ENCODE results near the gene GASK1B.

GASK1B gene

DNA sequence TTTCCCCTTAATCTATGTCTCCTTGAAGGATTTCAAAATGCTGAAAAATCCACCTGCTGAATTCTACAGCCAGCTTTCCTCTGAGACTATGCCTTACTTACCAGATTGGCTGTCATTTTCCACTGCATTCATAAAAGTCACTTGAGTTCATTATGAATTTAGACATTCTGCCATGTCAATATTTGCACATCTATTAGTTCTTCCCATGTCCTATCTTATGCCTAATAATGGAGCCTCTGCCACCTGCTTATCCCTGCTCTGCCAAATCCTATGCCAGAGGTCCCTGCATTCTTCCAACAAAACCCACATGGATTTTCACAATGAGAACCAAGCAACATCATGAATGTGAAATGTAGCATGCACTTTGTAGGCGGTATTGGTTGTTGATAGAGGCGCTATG is 42.6 kb downstream of the GASK1B start:
- TF ChIP-seq, protein P1, sequence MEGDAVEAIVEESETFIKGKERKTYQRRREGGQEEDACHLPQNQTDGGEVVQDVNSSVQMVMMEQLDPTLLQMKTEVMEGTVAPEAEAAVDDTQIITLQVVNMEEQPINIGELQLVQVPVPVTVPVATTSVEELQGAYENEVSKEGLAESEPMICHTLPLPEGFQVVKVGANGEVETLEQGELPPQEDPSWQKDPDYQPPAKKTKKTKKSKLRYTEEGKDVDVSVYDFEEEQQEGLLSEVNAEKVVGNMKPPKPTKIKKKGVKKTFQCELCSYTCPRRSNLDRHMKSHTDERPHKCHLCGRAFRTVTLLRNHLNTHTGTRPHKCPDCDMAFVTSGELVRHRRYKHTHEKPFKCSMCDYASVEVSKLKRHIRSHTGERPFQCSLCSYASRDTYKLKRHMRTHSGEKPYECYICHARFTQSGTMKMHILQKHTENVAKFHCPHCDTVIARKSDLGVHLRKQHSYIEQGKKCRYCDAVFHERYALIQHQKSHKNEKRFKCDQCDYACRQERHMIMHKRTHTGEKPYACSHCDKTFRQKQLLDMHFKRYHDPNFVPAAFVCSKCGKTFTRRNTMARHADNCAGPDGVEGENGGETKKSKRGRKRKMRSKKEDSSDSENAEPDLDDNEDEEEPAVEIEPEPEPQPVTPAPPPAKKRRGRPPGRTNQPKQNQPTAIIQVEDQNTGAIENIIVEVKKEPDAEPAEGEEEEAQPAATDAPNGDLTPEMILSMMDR (IDR thresholded peaks at IDR 0.05; ENCODE audit: poor library complexity, severe bottlenecking) = no peak
- no peaks in the 10 kb centered on the region for H3K4me1 ChIP-seq (ENCODE audit: insufficient read depth, poor library complexity, severe bottlenecking)
- no peaks in the 10 kb centered on the region for H3K9me3 ChIP-seq (ENCODE audit: severe bottlenecking)
- no peak overlapping the region for H3K27ac ChIP-seq (ENCODE audit: poor library complexity, severe bottlenecking)
- H3K36me3 ChIP-seq (ENCODE audit: low read depth) = no peaks in the 10 kb centered on the region
- no peaks in the 10 kb centered on the region for H3K27me3 ChIP-seq (ENCODE audit: insufficient read depth, poor library complexity, severe bottlenecking)
- H3K4me3 ChIP-seq (ENCODE audit: severe bottlenecking) = no peak overlapping the region
- no peak for ATAC-seq (ENCODE audit: low read depth)
- DNase-seq (ENCODE audit: low spot score) = no peak

DNA sequence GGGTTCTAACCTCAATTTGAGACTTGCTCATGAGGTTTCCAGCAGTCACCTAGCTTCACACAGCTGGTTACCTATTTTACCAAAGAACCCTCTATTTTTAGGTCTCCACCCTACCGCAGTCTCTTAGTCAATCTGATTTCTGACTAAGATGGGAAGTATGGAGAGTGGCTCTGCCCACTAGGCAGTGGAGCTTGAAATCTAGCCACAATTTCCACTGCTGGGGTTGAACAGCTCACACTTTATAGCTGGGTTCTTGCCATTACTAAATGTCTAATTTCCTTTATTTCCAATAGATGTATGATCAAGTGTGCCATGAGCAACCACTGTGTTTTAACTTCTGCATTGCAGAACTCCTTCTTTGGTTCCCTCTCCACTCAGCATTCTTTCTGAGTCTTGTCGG is 43.1 kb downstream of the GASK1B start:
- ATAC-seq (ENCODE audit: low read depth) = no peak
- Histone ChIP-seq H3K4me1 (ENCODE audit: insufficient read depth, poor library complexity, severe bottlenecking) (no peaks in the 10 kb centered on the region), H3K4me3 (ENCODE audit: severe bottlenecking) (no peak overlapping the region)

DNA sequence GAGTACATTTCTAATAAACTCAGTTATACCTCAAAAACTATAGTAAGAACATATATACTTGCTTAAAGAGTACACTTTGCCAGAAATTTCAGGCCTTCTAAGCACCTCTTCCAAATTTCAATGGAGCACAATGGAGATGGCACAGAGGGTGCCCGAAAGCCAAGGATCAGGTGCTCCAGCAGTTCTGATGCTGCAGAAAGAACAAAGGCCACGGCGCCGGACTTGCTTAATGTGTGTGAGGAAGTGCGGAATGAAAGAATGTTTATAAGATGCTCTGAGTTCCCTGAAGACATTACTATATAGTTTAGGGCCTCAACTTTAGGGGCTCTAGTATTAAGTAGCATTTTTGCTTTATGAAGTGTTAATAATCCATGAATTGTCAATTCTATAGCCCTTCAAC is 44.3 kb downstream of the GASK1B start:
- no peak overlapping the region for H3K27ac ChIP-seq (ENCODE audit: poor library complexity, severe bottlenecking)
- H3K4me1 ChIP-seq (ENCODE audit: insufficient read depth, poor library complexity, severe bottlenecking) = no peaks in the 10 kb centered on the region
- H3K27me3 ChIP-seq (ENCODE audit: insufficient read depth, poor library complexity, severe bottlenecking) = no peaks in the 10 kb centered on the region
- no peak overlapping the region for H3K4me3 ChIP-seq (ENCODE audit: severe bottlenecking)
- no peaks in the 10 kb centered on the region for H3K36me3 ChIP-seq (ENCODE audit: low read depth)
- no peak for ATAC-seq (ENCODE audit: low read depth)
- no peaks in the 10 kb centered on the region for H3K9me3 ChIP-seq (ENCODE audit: severe bottlenecking)
- TF ChIP-seq, protein P1 (IDR thresholded peaks at IDR 0.05; ENCODE audit: poor library complexity, severe bottlenecking) = no peak
- DNase-seq (ENCODE audit: low spot score) = no peak

More for the DNA sequence above, 43.1 kb downstream of the GASK1B start:
- Histone ChIP-seq H3K36me3 (ENCODE audit: low read depth) (no peaks in the 10 kb centered on the region), H3K27ac (ENCODE audit: poor library complexity, severe bottlenecking) (no peak overlapping the region), H3K9me3 (ENCODE audit: severe bottlenecking) (no peaks in the 10 kb centered on the region), H3K27me3 (ENCODE audit: insufficient read depth, poor library complexity, severe bottlenecking) (no peaks in the 10 kb centered on the region)
- DNase-seq (ENCODE audit: low spot score) = no peak
- TF ChIP-seq, protein P1 (IDR thresholded peaks at IDR 0.05; ENCODE audit: poor library complexity, severe bottlenecking) = no peak

DNA sequence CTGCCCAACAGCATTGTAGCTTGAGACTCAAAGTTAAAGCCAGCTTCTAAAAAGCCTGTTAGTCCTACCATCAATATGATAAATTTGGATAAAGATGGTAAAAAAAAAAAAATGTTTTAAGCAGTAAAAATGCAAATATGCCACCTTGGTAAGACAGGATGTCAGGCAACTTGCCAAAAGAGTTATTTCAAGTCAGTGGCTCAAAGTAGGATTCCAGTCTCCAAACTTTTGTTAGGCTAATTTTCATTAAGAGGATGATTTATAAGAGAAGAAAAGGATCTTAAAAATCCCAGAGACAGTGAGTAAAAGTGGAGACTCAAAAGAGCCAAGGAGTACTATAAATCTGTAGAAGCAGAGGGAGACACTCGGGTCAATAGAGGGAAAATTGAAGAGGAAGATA is 47.5 kb downstream of the GASK1B start:
- ATAC-seq (ENCODE audit: low read depth) = no peak
- Histone ChIP-seq H3K27ac (ENCODE audit: poor library complexity, severe bottlenecking) (no peak overlapping the region), H3K4me3 (ENCODE audit: severe bottlenecking) (no peak overlapping the region), H3K36me3 (ENCODE audit: low read depth) (no peaks in the 10 kb centered on the region), H3K27me3 (ENCODE audit: insufficient read depth, poor library complexity, severe bottlenecking) (no peaks in the 10 kb centered on the region), H3K4me1 (ENCODE audit: insufficient read depth, poor library complexity, severe bottlenecking) (peaks cover 5% of the 10 kb centered on the region), H3K9me3 (ENCODE audit: severe bottlenecking) (no peaks in the 10 kb centered on the region)
- TF ChIP-seq, protein P1 (IDR thresholded peaks at IDR 0.05; ENCODE audit: poor library complexity, severe bottlenecking) = no peak
- no peak for DNase-seq (ENCODE audit: low spot score)
